Panc1 (cell line): ENCODE measurements around the gene KLK13. TPM values are rescaled to one million over a fixed set of nuclear protein-coding genes. Genes with fewer than 3 reads are reported as not detected.

Source experiments
- ATAC-seq: fragments of 200-7000 bp; cut with Tn5 transposase; 2 replicates; pipeline ENCODE4 v1.9.1; 2020; ENCODE audit warnings: mild to moderate bottlenecking, moderate library complexity
- BruUV-seq: library from RNA; stranded (reverse); fragments of 400-500 nt; replicated peaks from 2 replicates; lab custom pipeline; 2021; lab: Mats Ljungman, UMichigan
- CTCF ChIA-PET: fragments of 300-600 bp; sonication (Branson Sonifier 250); formaldehyde crosslinking; loops from one replicate; lab custom pipeline; 2022; ENCODE audit warnings: antibody characterized with exemption; lab: Charles Lee
- POLR2A ChIA-PET: fragments of 300-600 bp; sonication (Branson Sonifier 250); formaldehyde crosslinking; loops from one replicate; lab custom pipeline; 2022; ENCODE audit warnings: antibody characterized with exemption; lab: Charles Lee
- DNase-seq: peaks from one replicate; pipeline ENCODE4 v3.0.0-alpha.2; 2010; ENCODE audit warnings: low read depth, low spot score
- H3K27ac ChIP-seq: 2 replicates; pipeline ENCODE4 v1.5.1; 2011; ENCODE audit warnings: mild to moderate bottlenecking, low read length, inconsistent platforms
- H3K27me3 ChIP-seq: fragments of 200-500 bp; sonication (Bioruptor generic); 2 replicates; pipeline ENCODE4 v1.6.0; 2014; ENCODE audit warnings: low read length, inconsistent platforms; ENCODE audit not compliant: control insufficient read depth, insufficient read depth
- H3K36me3 ChIP-seq: fragments of 200-500 bp; sonication (Bioruptor generic); 2 replicates; pipeline ENCODE4 v1.5.1; 2014; ENCODE audit warnings: inconsistent platforms, mild to moderate bottlenecking, low read length, moderate library complexity; ENCODE audit not compliant: control insufficient read depth, insufficient read depth
- H3K4me1 ChIP-seq: 2 replicates; pipeline ENCODE4 v1.5.1; 2011; ENCODE audit warnings: inconsistent platforms, mild to moderate bottlenecking, low read length, moderate library complexity; ENCODE audit not compliant: control insufficient read depth, insufficient read depth
- H3K4me3 ChIP-seq, 2 experiments: 2 replicates each; pipeline ENCODE4 v1.5.1; 2011 to 2012; ENCODE audit warnings: low read depth in 2 of 2, low read length in 2 of 2, mild to moderate bottlenecking in 2 of 2, inconsistent platforms in 1 of 2, moderate library complexity in 1 of 2
- H3K9me3 ChIP-seq: fragments of 200-500 bp; sonication (Bioruptor generic); 2 replicates; pipeline ENCODE4 v1.5.1; 2014; ENCODE audit warnings: low read depth, mild to moderate bottlenecking, inconsistent platforms, low read length, moderate library complexity; ENCODE audit not compliant: control insufficient read depth, insufficient read depth
- CTCF ChIP-seq: fragments of 450-650 bp; IDR thresholded peaks from 2 replicates; pipeline ENCODE4 v1.5.1; 2017; ENCODE audit warnings: mild to moderate bottlenecking
- POLR2AphosphoS5 ChIP-seq: IDR thresholded peaks from 2 replicates; pipeline ENCODE4 v1.6.1; 2012; ENCODE audit warnings: mild to moderate bottlenecking, low read depth, low read length, moderate library complexity
- REST ChIP-seq, 2 experiments: IDR thresholded peaks; 2 replicates each; pipeline ENCODE4 v1.6.1; 2011 to 2012; ENCODE audit warnings: low read depth in 2 of 2, control low read depth in 1 of 2, low read length in 1 of 2, mild to moderate bottlenecking in 1 of 2, moderate library complexity in 1 of 2; ENCODE audit not compliant: insufficient read depth in 1 of 2
- SIN3A ChIP-seq: IDR thresholded peaks from 2 replicates; pipeline ENCODE4 v1.6.1; 2012; ENCODE audit warnings: low read depth, mild to moderate bottlenecking, low read length, moderate library complexity, borderline replicate concordance; ENCODE audit not compliant: insufficient read depth
- TCF7L2 ChIP-seq: IDR thresholded peaks from 2 replicates; pipeline ENCODE4 v1.6.1; 2011; ENCODE audit warnings: mild to moderate bottlenecking, low read depth, low read length, inconsistent platforms
- in situ Hi-C: cut with HindIII; loops from 2 replicates; pipeline ENCODE4 v1.10.0; 2016; ENCODE audit warnings: low sequenced_read_pairs, low pct_unique_long_range_greater_than_20kb
- intact Hi-C: fragments of 100-400 bp; cut with micrococcal nuclease; formaldehyde crosslinking; loops from one replicate; pipeline ENCODE4 v1.10.0; 2022; ENCODE audit not compliant: unreplicated experiment
- total RNA-seq: library from RNA; stranded (reverse); gene quantifications from one replicate; pipeline ENCODE4 v1.2.1, GENCODE V29; 2021; ENCODE audit not compliant: unreplicated experiment

Gene KLK13
- total RNA-seq, 1 experiment from 2014 or later: not detected

GRCh38 chr19:51010066-51010795, 54.7 kb downstream of the KLK13 start:
- Histone ChIP-seq H3K4me1 (no peaks in the 10 kb centered on the region), H3K36me3 (no peaks in the 10 kb centered on the region), H3K9me3 (no peaks in the 10 kb centered on the region), H3K27ac (no peak overlapping the region), H3K4me3 (no peak overlapping the region), H3K27me3 (no peaks in the 10 kb centered on the region; the same call in 1 of the 2 replicates)
- ChIA-PET CTCF (interaction anchor here (0.5 kb wide), 1 partner anchor 11 kb away, joined by 6 read pairs; no protein-coding TSS in a partner anchor), POLR2A (no interaction called here)
- TF ChIP-seq POLR2AphosphoS5 (no peak), TCF7L2 (no peak), SIN3A (no peak), CTCF (no peak)
- DNase-seq (no peak), ATAC-seq (no peak)
- in situ Hi-C loops (no loop called here), intact Hi-C loops (no loop called here)
- BruUV-seq: no TSS peak

- Histone ChIP-seq H3K4me1 (no peaks in the 10 kb centered on the region), H3K4me3 (no peak overlapping the region), H3K27me3 (no peaks in the 10 kb centered on the region; the same call in 1 of the 2 replicates), H3K27ac (no peak overlapping the region), H3K36me3 (no peaks in the 10 kb centered on the region), H3K9me3 (no peaks in the 10 kb centered on the region)
- BruUV-seq: no TSS peak
- ChIA-PET CTCF (no interaction called here), POLR2A (no interaction called here)
- intact Hi-C loops: no loop called here
- in situ Hi-C loops: no loop called here
- DNase-seq: no peak
- no peak for ATAC-seq
- TF ChIP-seq SIN3A (no peak), TCF7L2 (no peak), CTCF (no peak), POLR2AphosphoS5 (no peak), REST (IDR thresholded peaks at IDR 0.05; ENCODE audit: insufficient read depth in 1 of 2, low read depth in 2 of 2, low read length in 1 of 2) (no peak)
These were observed 55.6 kb downstream of the KLK13 start for GRCh38 chr19:51009061-51009891.
